T-cell (primary cell): Measurements from ENCODE around the gene TPI1. TPM values are rescaled to one million over a fixed set of nuclear protein-coding genes. Genes with fewer than 3 reads are reported as not detected.

Source experiments
- ATAC-seq, 4 experiments: fragments of 200-7000 bp in 3 of 4; fragments of 150-1000 bp in 1 of 4; cut with Tn5 transposase; replicated peaks in 1 of 4; 1 replicate in 3 of 4; 2 replicates in 1 of 4; pipeline ENCODE4 v1.10.0; 2021; ENCODE audit warnings: moderate library complexity in 3 of 4, mild to moderate bottlenecking in 2 of 4, moderate number of reproducible peaks in 1 of 4
- CTCF ChIA-PET, 2 donors: fragments of 300-600 bp; sonication (Branson Sonifier 250); formaldehyde crosslinking; loops; one replicate each; lab custom pipeline; 2022; ENCODE audit warnings: antibody characterized with exemption in 2 of 2; lab: Charles Lee
- POLR2A ChIA-PET, 2 donors: fragments of 300-600 bp; sonication (Branson Sonifier 250); formaldehyde crosslinking; loops; one replicate each; lab custom pipeline; 2022; ENCODE audit warnings: antibody characterized with exemption in 2 of 2; lab: Charles Lee
- DNase-seq, 35 experiments: peaks; one replicate each; pipeline versions ENCODE4 v3.0.0 to v3.0.0-alpha.2; 2013 to 2023
- H3K27ac ChIP-seq: one replicate; pipeline ENCODE4 v1.5.1; 2013; ENCODE audit warnings: low read length
- H3K27me3 ChIP-seq, 2 experiments: replicated peaks in 1 of 2; 1 replicate in 1 of 2; 2 replicates in 1 of 2; pipeline versions ENCODE4 v1.6.1 to v1.7.0; 2013; ENCODE audit warnings: low read length in 1 of 2, mixed read lengths in 1 of 2; ENCODE audit not compliant: control insufficient read depth in 2 of 2, insufficient read depth in 2 of 2; ENCODE audit errors: extremely low read depth in 1 of 2
- H3K36me3 ChIP-seq, 2 donors: 1 replicate in 1 of 2; 2 replicates in 1 of 2; pipeline versions ENCODE4 v1.6.1 to v1.7.0; 2013; ENCODE audit warnings: low read length in 1 of 2; ENCODE audit not compliant: control insufficient read depth in 2 of 2, insufficient read depth in 1 of 2; ENCODE audit errors: extremely low read depth in 1 of 2
- H3K4me1 ChIP-seq, 2 experiments: 1 replicate in 1 of 2; 2 replicates in 1 of 2; pipeline versions ENCODE4 v1.6.1 to v1.7.0; 2013; ENCODE audit warnings: low read length in 2 of 2, mixed read lengths in 1 of 2; ENCODE audit not compliant: insufficient read depth in 2 of 2, control insufficient read depth in 1 of 2; ENCODE audit errors: extremely low read depth in 1 of 2
- H3K4me3 ChIP-seq, 2 donors: 1 replicate in 1 of 2; 2 replicates in 1 of 2; pipeline versions ENCODE4 v1.5.1 to v1.7.0; 2013; ENCODE audit warnings: mild to moderate bottlenecking in 2 of 2, low read length in 1 of 2, moderate library complexity in 1 of 2; ENCODE audit not compliant: control insufficient read depth in 1 of 2; ENCODE audit errors: extremely low read depth in 1 of 2
- H3K9me3 ChIP-seq: 2 replicates; pipeline ENCODE4 v1.7.0; 2013
- H3K27ac Mint-ChIP-seq, 2 donors: one replicate each; pipeline ENCODE4 v1.8.0; 2020 to 2021; ENCODE audit warnings: mild to moderate bottlenecking in 2 of 2, mixed read lengths in 2 of 2
- H3K27me3 Mint-ChIP-seq, 2 donors: one replicate each; pipeline ENCODE4 v1.8.0; 2021 to 2022; ENCODE audit warnings: mixed read lengths in 2 of 2
- H3K36me3 Mint-ChIP-seq: one replicate; pipeline ENCODE4 v1.8.0; 2021; ENCODE audit warnings: mixed read lengths
- H3K4me1 Mint-ChIP-seq, 3 donors: one replicate each; pipeline ENCODE4 v1.8.0; 2020 to 2022; ENCODE audit warnings: mixed read lengths in 3 of 3, mild to moderate bottlenecking in 1 of 3
- H3K4me3 Mint-ChIP-seq, 3 donors: one replicate each; pipeline ENCODE4 v1.8.0; 2020 to 2022; ENCODE audit warnings: mild to moderate bottlenecking in 3 of 3, mixed read lengths in 3 of 3, moderate library complexity in 3 of 3
- H3K9me3 Mint-ChIP-seq, 3 donors: one replicate each; pipeline ENCODE4 v1.8.0; 2020 to 2022; ENCODE audit warnings: mixed read lengths in 3 of 3
- WGBS: methylation state at CpG from one replicate; pipeline ENCODE4 v1.1.5; 2013; ENCODE audit warnings: missing lambda C conversion rate; ENCODE audit not compliant: insufficient coverage; 5-methylcytosine and 5-hydroxymethylcytosine counted together
- total RNA-seq, 35 experiments: library from RNA in 6 of 35; stranded (reverse) in 6 of 35; fragments of 120-200 nt in 1 of 35; gene quantifications; one replicate each; pipeline versions ENCODE4 v1.2.1 to v1.2.4 and lab custom pipeline; 2013 to 2026

TPI1 gene
- total RNA-seq (100 to 1,000 TPM; 132 to 208 (median 189) TPM), total RNA-seq (lab: John Stamatoyannopoulos, UW) (88.3 to 1,045 (median 158) reads per million in 29 experiments)
- total RNA-seq (2013) = 203 TPM

- H3K27me3 ChIP-seq = no peaks in the 10 kb centered on the region
- DNase-seq (peak in 33 of 35 experiments; percentile 32 to 82 (median 52)), ATAC-seq (peak; percentile 75 to 79 (median 76))
- H3K4me3 ChIP-seq = peak within 1 kb of the TSS; percentile 62 to 65
- peak within 1 kb of the TSS; percentile 91 for H3K27ac Mint-ChIP-seq
- H3K36me3 Mint-ChIP-seq = peaks cover 34% of the 10 kb centered on the region
- H3K9me3 ChIP-seq = no peaks in the 10 kb centered on the region
- POLR2A ChIA-PET = interaction anchor here (0.7 to 1.4 kb wide), 3 partner anchors 15 to 150 kb away, joined by 3 to 6 read pairs (median 5); partner anchors contain the start of gene USP5 (in 2 of the 2)
- CTCF ChIA-PET = interaction anchor here (0.6 to 2.0 kb wide), 9 partner anchors 9 to 240 kb away, joined by 3 to 12 read pairs (median 5); partner anchors contain the start of genes CDCA3 (in 1 of the 2), USP5 (in 1 of the 2) and ZNF384 (in 1 of the 2)
- H3K4me3 Mint-ChIP-seq = peak within 1 kb of the TSS; percentile 86 to 92 (median 87)
- under 1% methylated on average over 73 of the region's 86 CpGs for WGBS
- H3K4me1 Mint-ChIP-seq = peaks cover 49 to 54% (median 51%) of the 10 kb centered on the region in 3 donors
- peaks cover 20 to 56% of the 10 kb centered on the region in 2 experiments for H3K4me1 ChIP-seq
- peak within 1 kb of the TSS; percentile 86 for H3K27ac ChIP-seq
- no peaks in the 10 kb centered on the region for H3K27me3 Mint-ChIP-seq
- H3K9me3 Mint-ChIP-seq = no peaks in the 10 kb centered on the region
- peaks cover 10 to 48% of the 10 kb centered on the region in 2 donors for H3K36me3 ChIP-seq
These were observed at the start of gene TPI1 for GRCh38 chr12:6867413-6868210. Gene TPI1, plus strand, starts transcription at chr12:6867531. Its CDS starts 36 bp downstream, at chr12:6867567.

GRCh38 chr12:6817662-6818157, 49.6 kb upstream of the TPI1 start:
- Histone ChIP-seq H3K27ac (no peak overlapping the region), H3K36me3 (peaks cover 10 to 47% of the 10 kb centered on the region in 2 donors), H3K4me1 (peaks cover 3 to 19% of the 10 kb centered on the region in 2 experiments), H3K9me3 (no peaks in the 10 kb centered on the region), H3K4me3 (no peak overlapping the region), H3K27me3 (peaks cover 0 to 21% of the 10 kb centered on the region in 2 experiments)
- Mint-ChIP-seq H3K27ac (no peak overlapping the region), H3K4me3 (no peak overlapping the region), H3K4me1 (peaks cover 12 to 27% (median 16%) of the 10 kb centered on the region in 3 donors), H3K36me3 (peaks cover 23% of the 10 kb centered on the region), H3K9me3 (no peaks in the 10 kb centered on the region), H3K27me3 (peaks cover under 1 to 8% of the 10 kb centered on the region in 2 donors)
- POLR2A ChIA-PET = no interaction called here
- DNase-seq = no peak
- CTCF ChIA-PET = interaction anchor here in 1 of 2 donors (0.5 kb wide), 1 partner anchor 91 kb away, joined by 3 read pairs; no protein-coding TSS in a partner anchor
- no peak for ATAC-seq
- 83% methylated on average over 16 of the region's 20 CpGs for WGBS

- ChIA-PET CTCF (interaction anchor here in 1 of 2 donors (0.5 kb wide), 1 partner anchor 92 kb away, joined by 3 read pairs; no protein-coding TSS in a partner anchor), POLR2A (no interaction called here)
- H3K27me3 ChIP-seq = peaks cover 0 to 24% of the 10 kb centered on the region in 2 experiments
- Mint-ChIP-seq H3K4me1 (peaks cover 12 to 30% (median 16%) of the 10 kb centered on the region in 3 donors), H3K27ac (no peak overlapping the region), H3K4me3 (no peak overlapping the region), H3K36me3 (peaks cover 23% of the 10 kb centered on the region), H3K9me3 (no peaks in the 10 kb centered on the region), H3K27me3 (peaks cover 4 to 14% of the 10 kb centered on the region in 2 donors)
- no peak overlapping the region for H3K4me3 ChIP-seq
- H3K27ac ChIP-seq = no peak overlapping the region
- no peak for ATAC-seq
- H3K4me1 ChIP-seq = peaks cover 3 to 19% of the 10 kb centered on the region in 2 experiments
- no peaks in the 10 kb centered on the region for H3K9me3 ChIP-seq
- WGBS = 90% methylated on average over 10 of the region's 10 CpGs
- DNase-seq = no peak
- H3K36me3 ChIP-seq = peaks cover 10 to 47% of the 10 kb centered on the region in 2 donors
These were observed 49.1 kb upstream of the TPI1 start for GRCh38 chr12:6818222-6818621.

GRCh38 chr12:6818645-6819044, 48.7 kb upstream of the TPI1 start:
- no peak for ATAC-seq
- peaks cover 10 to 47% of the 10 kb centered on the region in 2 donors for H3K36me3 ChIP-seq
- no peak for DNase-seq
- H3K4me3 ChIP-seq = no peak overlapping the region
- peaks cover 12 to 30% (median 16%) of the 10 kb centered on the region in 3 donors for H3K4me1 Mint-ChIP-seq
- peaks cover 3 to 19% of the 10 kb centered on the region in 2 experiments for H3K4me1 ChIP-seq
- H3K27ac ChIP-seq = no peak overlapping the region
- H3K27ac Mint-ChIP-seq = no peak overlapping the region
- H3K27me3 ChIP-seq = peaks cover 0 to 28% of the 10 kb centered on the region in 2 experiments
- ChIA-PET CTCF (interaction anchor here in 1 of 2 donors (0.6 kb wide), 1 partner anchor 48 kb away, joined by 5 read pairs; no protein-coding TSS in a partner anchor), POLR2A (interaction anchor here in 1 of 2 donors (0.7 kb wide), 1 partner anchor 10 kb away, joined by 6 read pairs; no protein-coding TSS in a partner anchor)
- peaks cover 23% of the 10 kb centered on the region for H3K36me3 Mint-ChIP-seq
- peaks cover 4 to 16% of the 10 kb centered on the region in 2 donors for H3K27me3 Mint-ChIP-seq
- no peak overlapping the region for H3K4me3 Mint-ChIP-seq
- H3K9me3 Mint-ChIP-seq = no peaks in the 10 kb centered on the region
- H3K9me3 ChIP-seq = no peaks in the 10 kb centered on the region
- 93% methylated on average over 3 of the region's 5 CpGs for WGBS

GRCh38 chr12:6819106-6820030, 48.0 kb upstream of the TPI1 start:
- ChIA-PET CTCF (interaction anchor here in 1 of 2 donors (0.6 kb wide), 1 partner anchor 47 kb away, joined by 5 read pairs; no protein-coding TSS in a partner anchor), POLR2A (interaction anchor here in 1 of 2 donors (0.7 kb wide), 1 partner anchor 11 kb away, joined by 6 read pairs; no protein-coding TSS in a partner anchor)
- peaks cover 10 to 43% of the 10 kb centered on the region in 2 donors for H3K36me3 ChIP-seq
- Mint-ChIP-seq H3K36me3 (peaks cover 19% of the 10 kb centered on the region), H3K27ac (peak overlapping the region in 1 of 2 donors; percentile 45), H3K9me3 (no peaks in the 10 kb centered on the region), H3K4me1 (peaks cover 12 to 30% (median 16%) of the 10 kb centered on the region in 3 donors), H3K27me3 (peaks cover 4 to 18% of the 10 kb centered on the region in 2 donors), H3K4me3 (no peak overlapping the region)
- peaks cover 3 to 19% of the 10 kb centered on the region in 2 experiments for H3K4me1 ChIP-seq
- DNase-seq (no peak), ATAC-seq (no peak)
- peaks cover 0 to 35% of the 10 kb centered on the region in 2 experiments for H3K27me3 ChIP-seq
- 87% methylated on average over 11 of the region's 13 CpGs for WGBS
- no peak overlapping the region for H3K27ac ChIP-seq
- H3K4me3 ChIP-seq = no peak overlapping the region
- no peaks in the 10 kb centered on the region for H3K9me3 ChIP-seq
